Stimulated activated CD8-positive, alpha-beta memory T cell treated with anti-CD3 and anti-CD28 coated beads, Interleukin-4, amount 100 ng/mL, for 4 hours (primary cell): Measurements from ENCODE around the gene PRKAG2.
"Not testable (repeated sequence)": the region's sequence is repeated elsewhere in the genome, so short reads cannot be mapped to it uniquely, and the experiment has no call there.

ENCODE experiments used
- DNase-seq, 2 donors: peaks; one replicate each; pipeline ENCODE4 v3.0.0-alpha.2; 2020; ENCODE audit warnings: low read depth in 2 of 2, low spot score in 1 of 2

The PRKAG2 gene

GRCh38 chr7:151790830-151791620 lies 85.9 kb downstream of the PRKAG2 start:
- DNase-seq = no peak

- DNase-seq = no peak
Observed at GRCh38 chr7:151790095-151790829, 86.7 kb downstream of the PRKAG2 start.

GRCh38 chr7:151789380-151789947 lies 87.5 kb downstream of the PRKAG2 start:
- no peak for DNase-seq

- no peak for DNase-seq
Observed at GRCh38 chr7:151787348-151787747, 89.6 kb downstream of the PRKAG2 start.

- no peak for DNase-seq
Observed at GRCh38 chr7:151786936-151787335, 90.0 kb downstream of the PRKAG2 start.

- DNase-seq = no peak
Observed at GRCh38 chr7:151786241-151786640, 90.7 kb downstream of the PRKAG2 start.

- no peak for DNase-seq
Observed at GRCh38 chr7:151785681-151785965, 91.3 kb downstream of the PRKAG2 start.

GRCh38 chr7:151784853-151785680 lies 91.8 kb downstream of the PRKAG2 start:
- no peak for DNase-seq

GRCh38 chr7:151783958-151784575 lies 92.8 kb downstream of the PRKAG2 start:
- DNase-seq = no peak

- peak; percentile 39 to 46 for DNase-seq
Observed at GRCh38 chr7:151782598-151783448, 94.1 kb downstream of the PRKAG2 start.

- DNase-seq = not testable (repeated sequence)
Observed at GRCh38 chr7:151782256-151782597, 94.7 kb downstream of the PRKAG2 start.

- DNase-seq = no peak
Observed at GRCh38 chr7:151781161-151781845, 95.6 kb downstream of the PRKAG2 start.

- no peak for DNase-seq
Observed at GRCh38 chr7:151780631-151781030, 96.3 kb downstream of the PRKAG2 start.

GRCh38 chr7:151779678-151780077 lies 97.2 kb downstream of the PRKAG2 start:
- no peak for DNase-seq

GRCh38 chr7:151779255-151779654 lies 97.7 kb downstream of the PRKAG2 start:
- no peak for DNase-seq

GRCh38 chr7:151777908-151778670 lies 98.8 kb downstream of the PRKAG2 start:
- no peak for DNase-seq

- DNase-seq = no peak
Observed at GRCh38 chr7:151777495-151777880, 99.4 kb downstream of the PRKAG2 start.

GRCh38 chr7:151776876-151777494 lies 99.9 kb downstream of the PRKAG2 start:
- DNase-seq = no peak
